ENCODE measurements around the gene CRYBB1. TPM values are rescaled to one million over a fixed set of nuclear protein-coding genes. Genes with fewer than 3 reads are reported as not detected.

CRYBB1 gene
- polyA plus RNA-seq, 1 of the 3 experiments (the other 2 are of a cell fraction) = 0.05 TPM

GRCh38 chr22:26646158-26646557, 28.3 kb upstream of the CRYBB1 start:
- POLR2A ChIA-PET = interaction anchor here (0.6 kb wide), 1 partner anchor 109 kb away, joined by 3 read pairs; no protein-coding TSS in a partner anchor
- H3K9me2 ChIP-seq = no peaks in the 10 kb centered on the region
- H3K36me3 ChIP-seq (replicated peaks in 1 of 2; ENCODE audit: control insufficient read depth in 1 of 2, insufficient read depth in 2 of 2, low read length in 1 of 2) = no peaks in the 10 kb centered on the region
- CTCF ChIA-PET = interaction anchor here (0.9 kb wide), 1 partner anchor 279 kb away, joined by 3 read pairs; no protein-coding TSS in a partner anchor
- H3F3A ChIP-seq (replicated peaks; ENCODE audit: insufficient read depth) = no peaks in the 10 kb centered on the region
- H3K4me1 ChIP-seq (ENCODE audit: control insufficient read depth in 1 of 2, insufficient read depth in 2 of 2, low read depth in 1 of 2, low read length in 1 of 2) = peaks cover 10 to 36% of the 10 kb centered on the region in 2 experiments; a peak in 3 of 4 replicates
- TF ChIP-seq, protein P1, sequence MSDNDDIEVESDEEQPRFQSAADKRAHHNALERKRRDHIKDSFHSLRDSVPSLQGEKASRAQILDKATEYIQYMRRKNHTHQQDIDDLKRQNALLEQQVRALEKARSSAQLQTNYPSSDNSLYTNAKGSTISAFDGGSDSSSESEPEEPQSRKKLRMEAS (IDR thresholded peaks at IDR 0.05; ENCODE audit: low read depth) = 0 out of 2 replicates have a peak, but pooled peaks have one; percentile 31
- TF ChIP-seq TAF1 (IDR thresholded peaks at IDR 0.05; ENCODE audit: borderline replicate concordance, low read depth, low read length) (no peak), RCOR1 (IDR thresholded peaks at IDR 0.05; ENCODE audit: low read length) (no peak), USF1 (IDR thresholded peaks at IDR 0.05; ENCODE audit: borderline replicate concordance, low read depth) (no peak), TCF12 (IDR thresholded peaks at IDR 0.05) (peak; percentile 70), FOXJ3 (CRISPR knock-in tag; IDR thresholded peaks at IDR 0.05) (no peak)
- TF ChIP-seq, protein P2, sequence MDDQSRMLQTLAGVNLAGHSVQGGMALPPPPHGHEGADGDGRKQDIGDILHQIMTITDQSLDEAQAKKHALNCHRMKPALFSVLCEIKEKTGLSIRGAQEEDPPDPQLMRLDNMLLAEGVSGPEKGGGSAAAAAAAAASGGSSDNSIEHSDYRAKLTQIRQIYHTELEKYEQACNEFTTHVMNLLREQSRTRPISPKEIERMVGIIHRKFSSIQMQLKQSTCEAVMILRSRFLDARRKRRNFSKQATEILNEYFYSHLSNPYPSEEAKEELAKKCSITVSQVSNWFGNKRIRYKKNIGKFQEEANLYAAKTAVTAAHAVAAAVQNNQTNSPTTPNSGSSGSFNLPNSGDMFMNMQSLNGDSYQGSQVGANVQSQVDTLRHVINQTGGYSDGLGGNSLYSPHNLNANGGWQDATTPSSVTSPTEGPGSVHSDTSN (IDR thresholded peaks at IDR 0.05) = peak; percentile 28; the same call in 1 of the 2 replicates
- TF ChIP-seq, protein P3, sequence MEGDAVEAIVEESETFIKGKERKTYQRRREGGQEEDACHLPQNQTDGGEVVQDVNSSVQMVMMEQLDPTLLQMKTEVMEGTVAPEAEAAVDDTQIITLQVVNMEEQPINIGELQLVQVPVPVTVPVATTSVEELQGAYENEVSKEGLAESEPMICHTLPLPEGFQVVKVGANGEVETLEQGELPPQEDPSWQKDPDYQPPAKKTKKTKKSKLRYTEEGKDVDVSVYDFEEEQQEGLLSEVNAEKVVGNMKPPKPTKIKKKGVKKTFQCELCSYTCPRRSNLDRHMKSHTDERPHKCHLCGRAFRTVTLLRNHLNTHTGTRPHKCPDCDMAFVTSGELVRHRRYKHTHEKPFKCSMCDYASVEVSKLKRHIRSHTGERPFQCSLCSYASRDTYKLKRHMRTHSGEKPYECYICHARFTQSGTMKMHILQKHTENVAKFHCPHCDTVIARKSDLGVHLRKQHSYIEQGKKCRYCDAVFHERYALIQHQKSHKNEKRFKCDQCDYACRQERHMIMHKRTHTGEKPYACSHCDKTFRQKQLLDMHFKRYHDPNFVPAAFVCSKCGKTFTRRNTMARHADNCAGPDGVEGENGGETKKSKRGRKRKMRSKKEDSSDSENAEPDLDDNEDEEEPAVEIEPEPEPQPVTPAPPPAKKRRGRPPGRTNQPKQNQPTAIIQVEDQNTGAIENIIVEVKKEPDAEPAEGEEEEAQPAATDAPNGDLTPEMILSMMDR (IDR thresholded peaks at IDR 0.05) = no peak
- H3K79me2 ChIP-seq (ENCODE audit: insufficient read depth) = no peaks in the 10 kb centered on the region
- peak overlapping the region; percentile 74; the same call in 1 of the 2 replicates for H3K4me2 ChIP-seq
- H4K20me1 ChIP-seq (ENCODE audit: insufficient read depth) = no peaks in the 10 kb centered on the region
- H3K9ac ChIP-seq = no peak overlapping the region
- H3K4me3 ChIP-seq (ENCODE audit: low read depth in 2 of 2, low read length in 1 of 2) = no peak overlapping the region
- no peak overlapping the region for H2AFZ ChIP-seq (ENCODE audit: low read depth)
- H3K27ac ChIP-seq (ENCODE audit: low read depth in 2 of 2, low read length in 1 of 2) = peak overlapping the region in 1 of 2 experiments; percentile 56; a peak in 2 of 4 replicates
- H3K27me3 ChIP-seq (ENCODE audit: insufficient read depth) = peaks cover 6% of the 10 kb centered on the region; the same call in 1 of the 2 replicates
- DNase-seq = no peak
- no peaks in the 10 kb centered on the region for H3K9me3 ChIP-seq
- 44% methylated on average over 4 of the region's 5 CpGs for WGBS (ENCODE audit: low lambda C conversion rate)

DNA sequence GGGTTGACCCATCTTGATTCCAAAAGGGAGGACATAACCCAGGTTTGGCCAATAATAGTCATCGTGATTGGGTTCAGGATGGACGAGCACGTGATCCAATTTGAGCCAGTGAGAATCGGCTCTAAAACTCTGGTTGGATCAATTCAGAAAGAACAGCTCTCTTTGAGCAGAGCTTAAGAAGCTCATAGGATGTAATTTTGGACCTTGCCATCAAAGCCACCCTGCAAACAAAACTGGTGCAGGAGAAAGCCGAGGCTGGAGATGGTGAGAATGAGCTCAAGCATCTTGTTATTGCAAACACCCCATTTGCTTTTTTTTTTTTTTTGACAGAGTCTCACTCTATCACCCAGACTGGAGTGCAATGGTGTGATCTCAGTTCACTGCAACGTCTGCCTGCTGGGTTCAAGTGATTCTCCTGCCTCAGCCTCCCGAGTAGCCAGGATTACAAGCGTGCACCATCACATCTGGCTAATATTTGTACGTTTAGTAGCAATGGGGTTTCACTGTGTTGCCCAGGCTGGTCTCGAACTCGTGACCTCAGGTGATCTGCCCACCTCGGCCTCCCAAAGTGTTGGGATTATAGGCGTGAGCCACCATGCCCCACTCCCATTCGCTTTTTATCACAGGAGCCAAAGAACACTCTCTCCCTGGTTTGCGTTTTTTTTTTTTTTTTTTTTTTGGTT, 25.7 kb upstream of the CRYBB1 start:
- H3K27ac ChIP-seq (ENCODE audit: low read depth in 2 of 2, low read length in 1 of 2) = no peak overlapping the region
- no peaks in the 10 kb centered on the region for H3K9me3 ChIP-seq
- no peak for DNase-seq
- H3K27me3 ChIP-seq (ENCODE audit: insufficient read depth) = peaks cover 5% of the 10 kb centered on the region; the same call in 1 of the 2 replicates
- H3K4me3 ChIP-seq (ENCODE audit: low read depth in 2 of 2, low read length in 1 of 2) = no peak overlapping the region
- no peak overlapping the region for H2AFZ ChIP-seq (ENCODE audit: low read depth)
- H3K79me2 ChIP-seq (ENCODE audit: insufficient read depth) = no peaks in the 10 kb centered on the region
- TF ChIP-seq, protein P2 (IDR thresholded peaks at IDR 0.05) = no peak
- H3K4me2 ChIP-seq = no peak overlapping the region
- no peaks in the 10 kb centered on the region for H3F3A ChIP-seq (replicated peaks; ENCODE audit: insufficient read depth)
- H4K20me1 ChIP-seq (ENCODE audit: insufficient read depth) = no peaks in the 10 kb centered on the region
- no peak overlapping the region for H3K9ac ChIP-seq
- H3K36me3 ChIP-seq (replicated peaks in 1 of 2; ENCODE audit: control insufficient read depth in 1 of 2, insufficient read depth in 2 of 2, low read length in 1 of 2) = no peaks in the 10 kb centered on the region
- POLR2A ChIA-PET = interaction anchor here (0.6 kb wide), 1 partner anchor 64 kb away, joined by 3 read pairs; no protein-coding TSS in a partner anchor
- peaks cover 10 to 32% of the 10 kb centered on the region in 2 experiments; a peak in 3 of 4 replicates for H3K4me1 ChIP-seq (ENCODE audit: control insufficient read depth in 1 of 2, insufficient read depth in 2 of 2, low read depth in 1 of 2, low read length in 1 of 2)
- WGBS (ENCODE audit: low lambda C conversion rate) = 82% methylated on average over 15 of the region's 15 CpGs
- no peaks in the 10 kb centered on the region for H3K9me2 ChIP-seq
- CTCF ChIA-PET = interaction anchor here (0.8 to 1.8 kb wide), 3 partner anchors 29 to 279 kb away, joined by 3 to 5 read pairs (median 3); partner anchors contain the start of gene TPST2
